KG1 (cell line): ENCODE results near the gene QSOX1.

Experiments
- DNase-seq: peaks from one replicate; lab custom pipeline; 2025; lab: John Stamatoyannopoulos, UW

QSOX1 gene

DNA sequence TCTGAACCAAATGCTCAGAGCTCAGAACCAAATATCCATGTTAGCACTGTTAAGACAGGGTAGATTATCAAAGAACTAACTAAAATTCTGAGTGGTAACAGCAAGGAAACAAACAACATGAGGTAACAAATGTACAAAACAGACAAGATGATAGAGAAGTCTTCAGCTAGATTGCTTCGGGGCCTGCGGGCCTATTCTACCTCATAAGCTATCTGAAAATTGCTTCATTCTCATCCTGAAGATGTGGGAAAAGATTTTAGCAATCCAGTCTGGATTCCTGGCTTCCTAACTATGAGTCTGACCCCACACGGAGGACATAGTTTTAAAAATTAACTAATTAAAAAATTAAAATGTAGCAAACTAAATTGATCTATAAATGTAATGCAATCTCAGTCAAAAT, 9.2 kb upstream of the QSOX1 start:
- no peak for DNase-seq

DNA sequence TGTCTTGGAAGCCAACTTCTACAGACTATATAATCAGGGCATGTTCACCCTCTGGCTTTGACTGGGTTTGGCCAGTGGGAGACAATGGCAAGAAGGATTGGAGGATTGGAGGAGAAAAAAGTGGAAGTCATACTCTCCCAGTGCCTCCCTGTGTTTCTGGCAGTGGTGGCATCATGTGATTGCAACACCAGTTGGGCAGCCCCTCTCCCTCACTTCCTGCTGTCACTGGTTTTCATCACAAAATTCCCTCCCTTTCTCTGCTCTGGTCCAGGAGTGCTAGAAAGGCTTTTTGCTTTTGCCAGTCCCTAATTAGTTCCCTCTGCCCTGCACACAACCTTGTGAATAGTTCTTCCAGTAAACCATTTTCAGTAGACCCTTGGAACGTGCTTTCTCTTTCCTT, 3.7 kb upstream of the QSOX1 start:
- no peak for DNase-seq

DNA sequence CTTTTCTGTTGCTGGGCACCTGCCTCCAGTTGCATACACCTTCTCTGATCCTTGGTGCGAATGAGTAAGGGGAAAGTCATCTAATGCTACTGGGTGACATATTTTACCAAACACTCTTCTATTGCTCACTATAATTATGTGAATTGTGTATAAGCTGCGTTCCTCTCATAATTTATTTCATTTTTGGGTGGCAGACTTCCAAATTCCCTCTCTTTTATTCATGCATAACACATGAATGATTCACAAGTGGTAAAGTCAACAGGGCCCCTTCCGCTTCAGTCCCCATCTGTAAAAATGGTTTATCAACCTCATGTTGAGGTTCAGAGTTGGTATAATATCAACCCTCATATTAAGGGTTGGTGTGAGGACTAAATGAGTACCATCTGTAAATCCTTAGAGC, 3.2 kb upstream of the QSOX1 start:
- no peak for DNase-seq

DNA sequence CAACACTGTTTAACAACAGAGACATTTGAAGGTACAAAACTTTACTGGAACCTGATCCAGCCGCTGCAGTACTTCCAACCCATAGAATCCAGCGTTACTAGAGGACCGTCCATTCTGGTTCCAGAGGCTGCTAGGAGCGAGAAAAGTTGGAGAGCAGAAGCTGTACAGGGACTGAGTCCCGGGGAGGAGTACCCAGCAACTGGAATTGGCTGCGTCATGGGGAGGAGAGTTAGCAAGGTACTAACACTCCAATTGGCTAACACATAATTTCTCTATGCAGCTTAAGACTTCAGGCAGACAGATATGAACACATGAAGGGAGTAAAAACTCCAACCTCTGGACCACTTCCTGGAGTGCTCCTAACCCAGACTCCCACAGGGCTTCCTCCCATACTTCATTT, 2.1 kb upstream of the QSOX1 start:
- DNase-seq, result no peak

DNA sequence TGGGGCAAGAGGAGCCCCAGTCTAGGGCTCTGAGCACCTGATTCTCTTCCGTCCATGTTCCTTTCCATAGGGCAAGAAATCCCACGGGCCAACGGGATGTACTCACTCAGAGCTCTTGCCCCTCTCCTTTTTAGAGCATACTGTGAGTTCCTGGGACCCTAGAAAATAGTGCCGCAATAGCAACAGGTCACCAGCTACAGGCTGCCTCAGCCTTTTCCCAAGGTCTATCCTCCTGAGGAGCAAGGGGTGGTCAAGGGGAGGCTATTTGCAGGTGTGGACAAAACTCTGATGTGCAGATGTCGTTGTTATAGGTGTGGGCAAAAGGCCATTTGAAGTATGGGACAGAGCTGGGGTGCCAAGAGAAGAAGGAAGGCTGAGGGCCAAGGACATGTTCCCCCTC, 1.6 kb upstream of the QSOX1 start:
- no peak for DNase-seq

DNA sequence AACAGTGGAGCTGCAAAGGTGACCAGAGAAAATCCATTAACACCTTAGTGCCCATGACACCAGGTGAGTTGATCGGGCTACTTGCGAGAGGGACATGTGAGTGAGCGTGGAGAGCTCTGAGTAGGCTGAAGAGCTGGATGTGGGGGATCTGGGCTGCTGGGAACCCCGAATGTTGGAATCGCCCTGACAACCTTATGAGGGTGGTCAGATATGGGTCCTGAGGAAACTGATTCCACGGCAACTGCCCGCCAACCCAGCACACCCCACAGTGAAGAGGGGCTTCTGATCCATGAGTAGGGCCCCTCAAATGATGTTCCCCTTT, 705 bp upstream of the QSOX1 start:
- no peak for DNase-seq

DNA sequence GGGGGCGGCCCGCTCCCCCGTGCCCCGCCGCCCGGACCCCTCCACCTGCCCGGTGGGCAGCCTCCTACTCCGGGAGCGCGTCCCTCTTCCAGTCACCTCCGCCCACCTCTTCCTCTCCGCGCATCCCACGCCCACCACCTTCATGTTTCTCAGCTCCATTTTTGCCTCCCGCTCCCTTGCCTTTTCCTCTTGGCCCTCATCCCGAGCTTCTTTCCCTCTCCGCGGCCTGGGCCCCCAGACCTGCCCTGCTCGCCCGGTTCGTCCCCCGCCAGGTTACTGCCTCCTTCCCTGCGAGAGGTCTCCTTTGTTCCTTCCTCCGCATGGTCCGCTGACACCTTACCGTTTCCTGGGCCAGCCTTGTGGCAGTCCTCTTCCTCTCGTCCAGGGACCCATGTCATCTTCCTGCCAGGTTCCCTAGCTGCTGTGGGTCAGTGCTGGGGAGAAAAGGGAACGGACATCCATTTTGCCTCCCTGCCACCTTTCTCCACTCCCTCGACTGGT, 563 bp downstream of the QSOX1 start:
- DNase-seq, result no peak

DNA sequence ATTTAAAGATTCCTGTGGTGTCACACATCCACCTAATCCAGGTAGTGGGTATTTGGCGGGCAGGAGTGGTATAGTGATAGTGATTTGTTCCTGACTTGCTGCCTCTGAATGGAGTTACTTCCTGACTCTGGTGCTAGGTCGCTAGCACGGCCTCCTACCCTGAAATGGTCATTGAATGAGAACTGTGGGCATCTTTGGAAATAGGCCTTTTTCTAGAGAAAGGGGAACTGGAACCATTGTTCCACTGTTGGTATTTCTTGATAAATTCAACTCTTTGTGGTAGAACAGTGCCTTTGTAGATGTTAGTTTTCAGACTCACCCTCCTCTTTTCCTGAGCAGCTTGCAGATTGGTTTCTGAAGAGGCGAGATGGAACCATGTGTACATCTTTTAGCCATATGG, 1.5 kb downstream of the QSOX1 start:
- peak; percentile 12 for DNase-seq

DNA sequence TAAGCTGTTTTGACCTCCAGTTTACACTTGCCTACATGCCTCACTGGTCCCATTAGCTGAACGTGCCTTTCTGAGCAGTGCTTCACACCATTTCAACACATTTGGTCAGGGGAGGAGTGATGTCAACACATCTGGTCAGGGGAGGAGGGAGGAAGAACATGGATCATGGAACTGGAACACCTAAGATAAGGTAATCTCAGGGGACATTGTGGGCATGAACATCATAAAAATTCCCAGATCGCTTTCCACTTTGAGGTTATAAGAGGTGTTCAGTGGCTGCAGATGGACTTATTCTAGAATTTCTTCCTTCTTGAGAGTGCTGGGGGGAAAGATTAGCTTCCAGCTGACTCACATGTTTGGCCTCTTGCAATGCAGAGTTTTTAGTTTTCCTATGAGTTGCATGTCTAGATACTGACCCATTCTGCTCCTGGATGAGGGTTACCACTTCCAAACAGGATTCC, 2.0 kb downstream of the QSOX1 start:
- DNase-seq, result no peak

DNA sequence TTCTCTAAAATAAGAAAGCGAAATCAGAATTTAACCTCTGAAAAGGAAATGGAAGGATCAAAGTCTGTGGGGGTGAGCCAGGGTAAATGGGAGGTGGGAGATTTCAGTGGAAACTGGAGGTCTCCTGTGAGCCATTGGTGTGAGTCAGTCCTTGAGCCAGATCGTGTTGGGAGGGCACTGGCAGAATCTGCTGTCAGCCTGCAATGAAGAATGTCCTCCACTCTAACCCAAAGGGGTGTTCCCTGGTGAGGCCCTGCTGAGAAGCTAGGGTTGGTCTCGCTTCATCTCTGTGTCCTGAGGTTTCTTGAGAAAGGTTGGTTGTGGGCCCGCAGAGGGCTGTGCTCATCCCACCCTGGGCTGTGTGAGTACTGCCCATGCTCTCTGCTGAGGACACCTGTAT, 2.4 kb downstream of the QSOX1 start:
- DNase-seq, result no peak

DNA sequence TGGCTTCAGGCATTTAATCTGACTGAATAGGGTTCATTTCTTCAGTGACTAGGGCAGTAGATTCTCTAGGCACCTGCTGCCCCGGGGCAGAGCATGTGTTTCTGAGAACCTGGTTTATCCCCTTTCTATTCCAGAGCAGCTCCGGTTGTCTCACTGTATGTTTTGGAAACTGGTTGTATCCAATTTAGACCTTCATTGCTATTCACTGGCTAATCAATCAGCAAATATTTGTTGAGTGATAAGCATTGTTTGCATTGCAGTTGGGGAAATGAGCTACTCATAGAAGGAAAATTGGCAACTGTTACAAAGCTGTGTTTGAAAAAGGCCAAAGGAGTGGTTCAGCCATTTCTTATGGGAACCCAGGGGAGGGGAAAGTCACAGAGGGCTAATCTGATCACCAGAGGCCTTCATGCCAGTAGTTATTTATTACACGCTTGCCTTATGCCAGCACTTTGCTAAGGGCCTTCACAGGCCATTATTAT, 2.9 kb downstream of the QSOX1 start:
- no peak for DNase-seq

DNA sequence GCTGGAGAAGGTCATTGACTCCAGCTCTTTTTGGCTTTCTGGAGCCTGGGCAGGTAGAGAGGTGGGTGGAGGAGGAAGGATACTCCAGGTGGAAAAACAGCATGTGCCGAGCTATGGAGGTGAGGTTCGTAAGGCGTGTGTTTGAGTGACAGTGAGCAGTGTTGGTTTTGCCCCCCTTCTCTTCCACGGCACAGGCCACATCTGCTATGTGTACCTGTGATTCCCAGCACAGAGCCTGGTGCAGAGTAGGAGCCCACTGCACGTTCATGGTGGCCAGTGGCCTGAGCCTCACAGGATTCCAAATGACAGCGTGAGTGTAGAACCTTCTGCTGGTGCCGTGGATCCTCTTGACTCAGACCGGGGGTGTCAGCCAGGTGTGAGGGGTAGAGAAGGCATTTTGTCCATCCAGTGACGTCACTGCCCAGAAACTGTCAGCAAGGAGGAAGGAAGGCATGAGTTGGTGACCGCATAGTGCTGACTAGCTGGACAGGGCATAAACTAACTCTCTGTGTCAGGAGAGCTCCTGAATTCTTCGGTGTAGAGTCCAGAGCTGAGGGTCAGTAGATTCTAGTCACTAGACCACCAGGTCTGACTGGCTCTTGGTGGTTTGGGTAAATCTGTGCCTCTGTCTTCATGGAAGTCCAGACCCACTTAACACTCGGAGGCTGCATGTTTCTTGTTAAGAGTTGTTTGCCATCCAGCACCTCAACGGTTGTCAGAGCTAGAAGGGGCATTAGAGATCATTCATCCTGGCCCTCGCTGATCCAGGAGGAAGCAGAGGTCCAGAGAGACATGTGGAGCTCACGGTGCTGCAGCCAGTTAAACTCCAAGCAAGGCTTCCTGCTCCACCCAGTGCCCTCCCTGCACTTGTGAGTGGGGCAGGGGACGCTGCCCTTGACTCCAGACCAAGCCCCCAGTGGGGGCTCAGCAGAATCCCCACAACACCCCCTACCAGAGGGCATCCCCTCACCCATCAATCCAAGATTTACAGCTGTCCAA, 3.8 kb downstream of the QSOX1 start:
- DNase-seq, result no peak

DNA sequence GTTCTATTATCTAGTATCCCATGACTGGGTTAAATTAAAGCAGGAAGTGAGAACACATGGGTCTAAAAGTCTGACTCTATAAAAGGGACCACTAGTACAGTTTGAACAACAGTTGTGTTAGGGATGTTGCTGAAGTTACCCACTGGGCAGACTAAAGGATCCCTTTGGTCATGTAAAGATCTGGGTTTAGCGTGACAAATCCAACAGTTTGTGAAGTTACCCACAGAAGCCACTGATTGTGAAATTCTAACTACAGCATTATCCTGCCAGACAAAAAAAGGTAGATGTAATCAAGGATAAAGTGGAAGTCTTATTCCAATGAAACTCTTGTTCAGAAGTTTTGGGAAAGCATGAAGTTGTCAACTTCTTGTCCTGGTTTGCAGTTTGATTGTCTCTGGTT, 5.7 kb downstream of the QSOX1 start:
- DNase-seq, result no peak

DNA sequence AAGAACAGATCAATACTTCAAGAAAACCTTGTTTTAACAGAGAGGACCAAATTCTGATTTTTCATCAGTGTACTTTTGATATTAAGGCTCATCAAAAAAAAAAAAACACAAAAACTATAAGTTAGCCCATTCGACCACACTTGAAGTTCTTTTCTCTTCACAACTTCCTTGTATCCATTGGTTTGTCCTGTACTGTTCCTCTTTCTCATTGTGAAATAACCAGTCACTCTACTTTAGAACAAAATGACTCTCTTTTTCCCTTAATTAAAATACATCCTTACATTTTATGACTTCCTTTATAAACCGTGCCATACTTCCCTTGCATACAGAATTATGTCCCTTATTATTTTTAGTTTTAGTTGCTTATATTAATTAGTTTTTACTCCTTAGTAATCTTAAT, 8.4 kb downstream of the QSOX1 start:
- DNase-seq, result no peak

DNA sequence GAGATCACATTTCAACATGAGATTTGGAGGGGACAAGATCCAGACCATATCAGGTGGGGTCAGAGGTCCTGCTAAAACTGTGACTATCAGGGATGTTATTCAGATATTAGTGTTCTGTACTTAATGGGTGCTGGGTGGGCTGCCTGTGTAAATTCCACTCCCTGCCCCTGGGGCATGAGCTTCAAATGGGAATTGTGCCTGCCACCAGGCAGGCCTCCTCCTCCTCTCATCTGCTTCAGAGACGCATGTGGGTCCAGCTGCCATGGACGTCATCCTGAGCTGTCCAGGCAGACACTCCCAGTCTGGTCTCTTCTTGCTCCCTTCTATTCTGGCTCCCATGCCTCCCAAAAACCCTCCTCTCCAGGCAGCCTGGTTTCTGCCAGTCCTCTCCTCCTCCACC, 10.4 kb downstream of the QSOX1 start:
- DNase-seq, result no peak

DNA sequence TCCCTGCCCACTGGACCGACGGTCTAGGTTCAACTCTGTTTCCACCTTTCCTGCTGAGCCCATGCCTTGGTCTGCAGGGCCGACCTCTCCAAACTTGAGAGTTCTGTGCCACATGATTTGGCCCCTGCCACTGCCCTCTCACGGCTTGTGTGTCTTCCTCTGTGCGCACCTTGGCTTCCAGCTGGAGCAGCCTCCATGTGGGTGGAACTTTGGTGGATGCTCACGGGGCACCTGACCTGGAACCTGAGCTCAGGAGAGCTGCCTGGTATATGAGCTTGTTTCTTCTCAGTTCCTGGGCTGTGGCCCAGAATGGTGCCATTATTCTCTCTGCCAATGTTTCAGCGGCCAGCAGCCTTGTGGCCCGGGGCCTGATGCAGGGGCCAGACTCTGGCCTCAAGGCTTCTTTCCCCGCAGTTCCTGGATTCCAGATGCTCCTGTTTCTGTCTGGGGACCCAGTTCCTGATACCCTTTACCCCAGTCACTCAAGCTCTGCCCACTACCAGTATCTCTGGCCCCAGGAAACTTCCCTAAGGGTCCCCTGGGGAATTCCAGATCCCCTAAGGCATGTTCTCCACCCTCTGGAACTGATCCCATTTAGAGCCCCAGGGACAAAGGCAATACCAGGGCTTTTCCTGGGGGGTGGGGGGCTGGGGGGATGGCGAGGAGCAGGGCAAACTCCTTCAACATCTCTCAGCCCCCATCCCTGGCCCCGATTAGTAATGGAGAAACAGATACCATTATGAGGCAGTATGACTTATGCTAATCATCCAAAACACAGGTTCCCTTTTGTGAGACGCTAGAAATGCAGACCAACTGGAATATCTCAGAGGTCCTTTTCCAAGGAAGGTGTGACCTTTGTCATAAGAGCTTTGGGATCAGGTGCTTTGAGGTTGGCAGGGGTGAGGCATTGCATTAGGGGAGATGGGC, 11.1 kb downstream of the QSOX1 start:
- DNase-seq, result no peak

DNA sequence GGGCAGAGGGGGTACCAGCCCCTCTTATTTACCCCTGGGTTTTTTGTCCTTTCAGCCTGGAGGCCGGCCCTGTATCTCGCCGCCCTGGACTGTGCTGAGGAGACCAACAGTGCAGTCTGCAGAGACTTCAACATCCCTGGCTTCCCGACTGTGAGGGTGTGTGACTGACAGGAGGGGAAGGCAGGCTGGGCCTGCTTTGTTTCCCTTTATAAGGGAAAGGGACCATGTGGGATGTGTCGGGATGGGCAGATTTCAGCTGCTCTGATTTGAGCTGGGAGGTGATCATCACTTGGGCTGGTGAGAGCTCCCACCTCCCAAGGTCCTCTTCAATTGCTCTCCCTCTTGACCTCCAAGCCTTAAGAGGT, 11.7 kb downstream of the QSOX1 start:
- DNase-seq, result no peak

DNA sequence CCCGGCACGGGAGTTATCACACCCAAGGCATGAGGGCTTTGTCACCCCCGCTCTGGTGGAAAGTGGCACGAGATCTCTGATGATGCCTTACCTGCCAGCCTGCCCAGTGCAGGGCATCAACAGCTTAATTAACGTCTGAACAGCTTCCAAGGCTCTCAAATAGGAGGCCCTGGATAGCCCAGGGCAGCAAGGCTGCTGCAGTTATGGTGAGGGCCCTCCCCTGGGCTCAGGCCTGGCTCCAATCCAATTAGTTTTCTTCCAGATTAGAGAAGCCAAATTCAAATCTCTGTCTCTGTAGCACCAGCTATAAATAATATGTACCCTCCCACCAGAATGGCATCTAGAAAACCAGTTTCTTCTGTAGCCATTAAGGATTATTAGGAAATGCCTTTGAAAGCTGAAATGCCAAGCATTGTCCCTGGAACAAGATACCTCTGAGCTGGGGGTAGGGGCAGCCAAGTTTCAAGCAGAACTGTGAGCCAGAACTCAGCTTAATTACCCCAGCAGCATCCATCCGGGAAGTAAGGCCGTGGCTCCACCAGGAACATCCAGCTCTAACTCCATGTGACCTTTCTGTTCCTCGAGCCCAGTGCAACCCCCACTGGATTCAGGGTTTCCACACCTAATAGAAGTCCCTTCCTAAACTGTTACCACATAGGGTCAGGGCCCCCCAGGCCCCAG, 12.5 kb downstream of the QSOX1 start:
- DNase-seq, result no peak

DNA sequence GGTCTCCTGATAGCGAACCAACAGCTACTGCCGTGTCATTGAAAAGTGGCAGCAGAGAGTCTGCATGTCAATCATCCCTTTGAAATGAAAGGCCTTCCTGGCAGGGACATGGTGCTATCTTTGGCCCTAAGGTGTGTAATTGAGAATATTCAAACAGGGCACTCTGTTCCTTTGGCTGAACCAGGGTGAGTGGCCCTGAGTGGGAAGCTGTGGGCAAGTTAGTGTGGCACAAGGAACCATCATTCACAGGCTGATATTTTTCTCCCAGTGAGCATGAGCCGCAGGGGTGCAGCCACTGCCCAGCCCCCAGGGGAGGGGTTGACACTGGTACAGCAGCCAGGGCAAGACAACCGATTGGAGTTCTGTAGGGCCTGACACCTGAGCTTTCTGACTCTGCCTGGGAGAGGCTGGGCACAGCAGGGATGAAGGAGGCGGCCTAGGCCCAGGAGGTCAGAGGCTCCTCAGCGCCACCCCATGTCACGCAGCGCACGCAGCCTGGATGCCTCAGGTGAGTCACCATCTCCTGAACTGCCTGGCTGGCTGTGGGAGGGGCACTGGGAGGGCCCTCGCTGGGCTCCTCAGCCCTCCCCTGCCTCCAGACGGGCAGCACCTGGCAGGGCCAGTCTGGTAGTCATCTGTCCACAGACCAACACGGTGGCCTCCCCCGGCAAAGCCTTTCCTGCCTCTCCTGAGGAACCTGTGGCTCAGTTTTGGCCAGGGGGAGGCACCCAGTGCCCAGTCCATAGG, 13.2 kb downstream of the QSOX1 start:
- DNase-seq, result no peak

DNA sequence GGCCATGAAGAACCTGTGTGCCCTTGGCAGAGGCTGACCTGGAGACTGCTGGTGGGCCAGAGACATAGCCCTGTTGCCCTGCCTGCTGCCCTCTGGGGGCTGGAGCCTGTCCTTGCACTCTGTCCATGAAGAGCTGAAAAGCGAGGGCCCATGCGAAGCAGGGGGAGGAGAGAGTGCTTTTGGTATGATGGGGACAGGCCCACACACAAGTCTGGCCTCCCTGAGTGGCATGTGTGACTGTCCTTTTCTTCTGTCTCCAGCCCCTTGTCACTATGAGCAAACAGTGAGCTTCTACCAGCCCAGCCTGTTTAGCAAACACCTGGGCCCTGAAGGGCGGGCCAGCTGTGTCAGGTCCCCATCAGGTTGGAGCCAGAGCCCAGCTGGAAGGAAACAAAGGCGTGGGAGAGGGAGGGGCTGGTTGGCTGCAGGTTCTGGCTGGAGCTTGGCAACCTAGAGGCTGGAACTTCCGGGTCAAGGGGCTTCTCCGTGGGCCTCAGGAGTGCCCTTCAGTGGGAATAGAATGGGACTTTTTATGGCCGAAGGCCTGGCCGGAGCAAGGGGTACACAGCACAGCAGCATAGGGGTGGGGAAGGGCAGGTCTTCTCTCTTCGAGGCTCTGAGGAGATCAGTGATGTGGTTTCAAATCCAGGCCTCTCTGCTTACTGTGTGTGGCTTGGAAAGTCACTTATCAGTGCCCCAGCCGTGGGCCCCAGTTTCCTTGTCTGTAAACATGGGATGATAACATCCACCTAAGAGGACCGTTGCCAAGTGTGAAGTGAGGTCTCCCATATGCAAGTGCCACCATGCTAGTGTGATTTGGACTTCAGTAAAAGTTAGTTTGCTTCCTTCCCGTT, 14.3 kb downstream of the QSOX1 start:
- no peak for DNase-seq
